GM19324 (cell line): Measurements from ENCODE around the gene BCR.
"Not testable (repeated sequence)": the region's sequence is repeated elsewhere in the genome, so short reads cannot be mapped to it uniquely, and the experiment has no call there.

ENCODE experiments used
- ATAC-seq: cut with Tn5 transposase; IDR thresholded peaks from one replicate; pipeline ENCODE4 v1.9.1; 2021; ENCODE audit warnings: mild to moderate bottlenecking, moderate library complexity; ENCODE audit not compliant: unreplicated experiment, low FRiP score

The BCR gene

DNA sequence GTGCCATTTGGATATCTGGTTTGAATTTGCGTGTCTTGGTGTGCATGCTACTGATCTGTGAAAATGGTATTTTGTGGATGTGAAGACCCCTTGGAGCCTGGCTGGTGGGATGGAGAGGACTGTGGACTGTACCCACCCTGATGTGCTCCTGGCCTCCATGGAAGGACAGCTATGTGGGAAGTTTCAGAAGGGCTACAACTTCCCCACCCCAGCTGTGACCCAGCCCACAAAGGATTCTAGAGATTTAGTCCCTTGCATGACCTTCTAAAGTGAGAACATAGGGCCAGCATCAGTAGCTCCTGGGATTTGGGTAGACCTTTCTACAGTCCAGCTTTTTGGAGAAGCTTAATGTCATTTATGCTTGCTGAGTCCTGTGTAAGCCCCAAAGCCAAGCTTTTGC lies 173.4 kb downstream of the BCR start:
- no peak for ATAC-seq

DNA sequence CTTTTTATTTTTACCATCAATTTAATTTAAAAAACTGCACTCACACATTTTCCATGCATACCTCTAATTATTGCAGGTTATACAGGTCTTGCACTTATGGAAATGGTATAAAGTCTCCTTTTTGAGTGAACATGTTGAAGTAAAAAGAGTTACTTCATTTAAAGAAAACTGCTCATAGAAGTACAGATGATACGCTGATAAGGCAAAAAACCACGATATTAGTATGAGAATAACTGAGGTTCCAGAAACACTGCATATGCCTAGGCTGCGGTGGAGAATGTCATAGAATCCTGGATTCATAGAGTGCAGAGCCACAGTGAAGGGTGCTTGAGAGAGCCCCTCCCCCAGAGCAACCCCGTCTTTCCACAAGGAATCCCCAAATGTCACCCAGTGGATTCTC lies 175.8 kb downstream of the BCR start:
- ATAC-seq, result no peak

DNA sequence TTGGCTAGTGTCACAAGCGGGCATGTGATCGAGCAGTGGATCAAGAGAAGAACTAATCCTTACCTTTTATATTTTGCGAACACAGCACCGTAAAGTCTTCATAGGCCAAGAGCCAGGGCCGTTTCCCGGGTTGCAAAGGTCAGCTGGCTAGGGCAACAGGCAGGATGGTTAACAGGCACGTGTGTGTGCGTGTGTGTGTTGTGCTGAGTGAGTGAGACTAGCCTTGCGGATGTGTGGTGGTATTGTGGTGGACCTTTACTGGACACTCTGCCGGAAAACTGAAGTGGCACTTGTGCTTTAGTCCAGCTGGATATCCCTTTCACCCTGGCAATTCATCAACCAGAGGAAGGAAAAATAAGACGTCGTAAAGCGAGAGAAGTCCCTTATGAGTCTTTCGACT lies 176.7 kb downstream of the BCR start:
- ATAC-seq, result no peak

DNA sequence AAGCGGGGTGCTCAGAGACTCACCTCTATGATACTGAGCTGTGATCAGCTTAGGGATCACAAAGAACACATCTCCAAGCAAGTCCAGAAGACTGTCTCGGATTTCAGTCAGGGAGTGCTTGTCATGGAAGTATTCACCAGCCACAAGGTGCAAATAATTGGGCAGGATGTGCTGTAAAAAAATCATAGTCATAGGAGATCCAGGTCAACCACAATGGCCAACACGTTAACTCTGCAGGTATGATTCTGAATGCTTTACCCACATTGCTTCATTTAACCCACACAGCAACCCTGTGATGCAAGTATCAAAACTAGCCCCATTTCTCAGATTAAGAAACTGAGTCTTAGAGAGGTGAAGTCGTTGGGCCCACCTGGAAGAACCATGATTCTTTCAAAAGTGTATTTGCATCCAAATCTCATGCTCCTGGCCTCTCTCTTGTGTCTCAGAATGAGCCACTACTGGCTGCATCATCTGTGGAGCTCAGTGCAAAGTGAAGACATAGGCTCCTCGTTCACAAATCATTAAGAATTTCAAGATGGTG lies 179.3 kb downstream of the BCR start:
- no peak for ATAC-seq

DNA sequence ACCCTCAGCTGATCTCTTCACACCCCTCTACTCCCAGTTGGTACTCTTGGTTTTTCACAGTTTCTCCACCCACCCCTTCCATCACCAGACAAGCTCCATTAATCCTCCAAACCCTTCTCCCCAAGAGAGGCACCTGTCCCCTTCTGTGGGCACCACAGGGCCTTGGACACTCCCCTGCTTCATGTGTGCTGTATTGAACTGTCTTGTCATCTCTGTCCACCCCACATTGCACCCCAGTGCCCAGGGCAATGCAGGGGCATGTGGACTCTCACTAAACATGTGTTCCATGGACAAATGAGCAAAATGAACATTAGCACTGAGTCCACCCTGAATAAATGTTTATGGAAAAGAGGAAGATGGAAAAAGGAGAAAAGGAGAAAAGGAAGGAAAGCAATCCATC lies 181.4 kb downstream of the BCR start:
- ATAC-seq, result no peak

DNA sequence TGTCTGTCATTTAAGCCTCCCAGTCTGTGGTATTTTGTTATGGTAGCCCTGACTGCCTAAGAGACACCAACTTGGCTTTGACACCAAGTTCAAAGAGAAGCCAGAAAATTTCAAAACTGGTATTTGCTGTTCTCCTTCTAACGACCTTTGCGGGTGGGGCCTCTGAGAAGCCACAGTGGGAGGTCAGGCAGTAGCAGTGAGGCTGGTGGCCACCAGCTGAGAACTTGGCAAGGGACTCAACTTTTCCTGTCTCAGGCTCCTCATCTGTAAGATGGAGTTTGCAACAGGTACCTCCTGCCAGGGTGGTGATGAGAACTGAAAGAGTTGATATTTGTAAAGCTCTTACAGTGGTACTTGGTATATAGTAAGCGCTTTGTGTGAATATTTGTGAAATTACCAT lies 183.4 kb downstream of the BCR start:
- no peak for ATAC-seq

DNA sequence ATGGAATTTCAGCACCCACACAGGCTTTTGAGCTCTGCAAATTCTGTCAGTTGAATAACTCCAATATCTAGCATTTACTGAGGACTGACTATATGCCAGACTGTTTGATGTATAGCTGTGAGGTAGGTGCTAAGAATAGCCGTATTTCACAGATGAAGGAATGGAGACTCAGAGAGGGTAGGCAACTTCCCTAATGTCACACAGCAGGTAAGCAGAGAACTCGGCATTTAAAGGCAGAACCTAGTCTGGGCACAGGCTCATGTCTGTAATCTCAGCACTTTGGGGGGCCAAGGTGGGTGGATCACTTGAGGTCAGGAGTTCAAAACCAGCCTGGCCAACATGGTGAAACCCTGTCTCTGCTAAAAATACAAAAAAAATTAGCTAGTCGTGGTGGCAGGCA lies 184.1 kb downstream of the BCR start:
- no peak for ATAC-seq

DNA sequence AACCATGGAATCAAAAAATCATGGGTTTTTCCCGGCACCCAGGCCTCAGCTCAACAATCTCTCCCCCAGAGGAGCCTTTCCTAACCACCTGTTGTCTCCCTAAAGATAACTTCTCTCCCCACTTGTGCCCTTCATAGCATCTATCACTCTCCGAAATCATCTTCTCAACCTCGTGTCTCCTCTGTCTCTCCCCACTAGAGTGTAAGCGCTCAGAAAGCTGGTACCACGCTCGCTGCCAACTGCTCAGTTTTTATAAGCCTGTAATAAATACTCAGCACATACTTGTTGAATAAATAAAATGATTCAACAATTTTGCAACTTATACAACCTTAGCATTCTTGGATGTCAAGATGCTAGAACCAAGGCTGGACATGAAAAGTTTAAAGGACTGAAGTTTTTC lies 185.2 kb downstream of the BCR start:
- ATAC-seq, result no peak

DNA sequence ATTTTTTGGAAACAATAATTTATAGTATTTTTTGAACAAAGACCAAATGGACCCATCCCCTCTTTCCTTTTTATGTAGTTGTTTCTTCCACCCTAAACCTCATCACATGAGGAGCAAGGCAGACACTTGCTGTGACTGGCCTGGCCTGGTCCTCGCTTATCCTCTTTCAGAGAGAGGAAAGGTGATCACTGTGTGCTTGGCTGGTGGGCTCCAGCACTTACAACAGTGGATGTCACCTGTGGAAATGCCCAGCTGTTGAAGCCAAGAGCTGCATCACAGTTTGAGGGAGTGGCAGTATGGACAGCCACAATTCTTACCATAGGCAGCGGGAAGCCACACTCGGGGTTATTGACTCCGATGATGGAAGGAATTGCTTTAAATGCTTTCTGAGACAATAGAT lies 185.7 kb downstream of the BCR start:
- ATAC-seq, result no peak

DNA sequence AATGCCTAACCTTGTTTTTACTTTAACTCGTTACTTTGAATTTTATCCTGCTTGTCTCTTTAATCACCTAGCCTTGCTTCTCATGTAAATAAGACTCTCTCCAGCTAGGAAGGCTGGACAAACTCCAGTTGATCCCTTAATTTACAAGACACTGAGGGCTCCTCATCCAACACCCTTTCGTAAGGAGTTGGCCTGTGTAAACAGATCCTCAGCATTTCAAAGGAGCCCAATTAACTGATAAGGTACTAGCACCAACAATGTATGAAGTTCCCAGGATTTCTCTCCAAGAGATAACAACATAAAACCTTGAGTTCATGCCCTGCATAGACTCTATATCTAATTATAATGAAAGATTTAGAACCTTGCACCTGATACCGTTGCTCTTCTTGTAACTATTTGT lies 186.9 kb downstream of the BCR start:
- ATAC-seq, result not testable (repeated sequence)
